HG02642 (cell line): ENCODE results near the gene RELT.

Experiments
- ATAC-seq: cut with Tn5 transposase; IDR thresholded peaks from one replicate; pipeline ENCODE4 v1.9.1; 2021; ENCODE audit warnings: mild to moderate bottlenecking; ENCODE audit not compliant: unreplicated experiment, poor library complexity

The RELT gene

GRCh38 chr11:73346186-73346935, 29.8 kb upstream of the RELT start:
- ATAC-seq: no peak

DNA sequence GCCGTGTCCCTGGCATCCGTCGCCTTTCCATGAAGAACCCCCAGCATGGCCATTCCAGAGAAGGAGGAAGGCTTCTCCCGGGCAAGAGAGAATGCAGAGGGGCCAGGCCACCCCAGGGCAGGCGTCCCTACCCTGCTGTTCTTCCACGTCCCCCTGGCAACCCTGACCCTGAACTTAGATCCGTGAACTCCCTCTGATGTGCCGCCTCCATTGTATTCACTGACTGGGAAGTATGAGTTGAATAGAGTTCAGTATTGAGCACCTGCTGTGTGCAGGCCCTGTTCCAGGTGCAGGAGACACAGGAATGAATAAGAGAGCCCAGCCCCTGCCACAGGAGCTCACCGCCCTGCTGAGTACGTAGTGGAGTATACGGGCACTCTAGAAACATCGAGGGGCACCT, 29.1 kb upstream of the RELT start:
- no peak for ATAC-seq

DNA sequence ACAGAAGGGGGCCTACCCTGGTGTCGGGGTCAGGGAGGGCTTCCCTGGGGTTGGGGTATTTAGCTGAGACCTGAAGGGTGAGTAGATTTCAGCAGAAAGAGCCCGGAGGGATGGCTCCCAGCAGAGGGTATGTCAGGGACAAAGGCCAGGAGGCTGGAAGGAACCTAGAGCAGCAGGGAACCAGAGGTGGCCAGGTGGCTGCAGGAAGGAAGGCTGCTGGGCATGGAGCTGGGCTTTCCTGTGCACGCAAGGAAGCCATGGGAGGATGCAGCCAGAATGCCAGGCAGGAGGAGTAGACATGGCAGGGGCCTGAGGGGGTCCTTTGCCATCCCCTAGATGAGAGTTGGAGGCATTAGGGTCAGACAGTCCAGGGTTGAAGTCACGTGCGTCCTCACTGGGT, 27.4 kb upstream of the RELT start:
- no peak for ATAC-seq

GRCh38 chr11:73349633-73350032, 26.6 kb upstream of the RELT start:
- no peak for ATAC-seq

DNA sequence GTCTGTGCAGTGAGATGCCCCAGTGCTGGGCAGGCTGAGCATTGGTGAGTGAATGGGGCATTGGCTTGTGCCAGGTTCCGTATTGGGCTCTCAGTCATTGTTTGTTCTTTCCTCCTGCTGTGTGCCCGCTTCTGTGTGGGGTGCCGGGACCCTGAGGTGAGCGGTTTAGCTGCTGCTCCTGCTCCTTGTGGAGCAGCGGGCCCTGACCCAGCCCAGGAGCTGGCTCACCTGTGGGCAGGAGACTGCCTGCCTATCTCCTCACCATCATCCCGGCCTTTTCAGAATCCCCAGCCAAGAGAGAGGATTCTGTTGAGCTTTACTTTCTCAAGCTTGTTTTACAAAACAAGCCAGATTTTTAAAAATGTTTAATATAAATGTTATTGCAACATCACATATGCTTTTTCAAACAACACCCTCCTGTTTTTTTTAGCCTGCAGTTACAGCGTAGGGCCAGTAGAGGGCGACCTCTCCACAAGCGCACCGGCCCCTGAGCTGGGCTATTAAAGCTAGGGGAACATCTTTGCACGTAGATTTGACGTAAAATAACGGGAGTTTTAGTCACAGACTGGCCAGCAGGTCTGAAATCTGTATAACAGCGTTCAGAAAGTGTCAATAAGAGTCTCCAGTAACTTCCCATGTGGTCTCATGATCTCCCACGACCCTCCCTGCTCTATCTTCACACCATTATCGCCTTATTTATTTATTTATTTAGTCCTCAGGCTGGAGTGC, 25.1 kb upstream of the RELT start:
- ATAC-seq: no peak

- ATAC-seq: no peak
Measured at GRCh38 chr11:73353422-73353821, 22.8 kb upstream of the RELT start.

GRCh38 chr11:73355109-73355508, 21.1 kb upstream of the RELT start:
- ATAC-seq: no peak

GRCh38 chr11:73356979-73357860, 19.0 kb upstream of the RELT start:
- ATAC-seq: no peak

GRCh38 chr11:73358071-73358470, 18.1 kb upstream of the RELT start:
- ATAC-seq: no peak

DNA sequence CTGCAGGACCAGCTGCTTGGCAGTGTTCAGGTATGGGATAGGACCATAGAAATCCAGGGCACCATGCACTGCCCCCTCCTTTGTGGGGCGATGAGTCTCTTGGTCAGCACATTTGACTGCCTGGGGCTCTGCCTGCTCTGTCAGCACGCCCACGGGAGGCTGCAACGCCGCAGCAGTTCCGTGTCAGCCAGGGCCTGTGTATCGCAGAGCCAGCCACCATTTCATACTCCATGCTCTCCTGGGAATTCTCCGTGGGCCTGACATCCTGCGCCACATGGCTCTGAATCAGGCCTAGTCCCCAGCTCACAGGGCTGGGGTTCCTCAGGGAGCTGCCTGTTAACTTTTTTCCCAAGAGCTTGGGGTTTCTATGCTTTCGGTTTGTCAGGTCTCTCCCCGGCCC, 16.9 kb upstream of the RELT start:
- no peak for ATAC-seq

- ATAC-seq: no peak
Measured at GRCh38 chr11:73359930-73360742, 16.1 kb upstream of the RELT start.

GRCh38 chr11:73360743-73361369, 15.3 kb upstream of the RELT start:
- ATAC-seq: no peak

- no peak for ATAC-seq
Measured at GRCh38 chr11:73361953-73362776, 14.0 kb upstream of the RELT start.

DNA sequence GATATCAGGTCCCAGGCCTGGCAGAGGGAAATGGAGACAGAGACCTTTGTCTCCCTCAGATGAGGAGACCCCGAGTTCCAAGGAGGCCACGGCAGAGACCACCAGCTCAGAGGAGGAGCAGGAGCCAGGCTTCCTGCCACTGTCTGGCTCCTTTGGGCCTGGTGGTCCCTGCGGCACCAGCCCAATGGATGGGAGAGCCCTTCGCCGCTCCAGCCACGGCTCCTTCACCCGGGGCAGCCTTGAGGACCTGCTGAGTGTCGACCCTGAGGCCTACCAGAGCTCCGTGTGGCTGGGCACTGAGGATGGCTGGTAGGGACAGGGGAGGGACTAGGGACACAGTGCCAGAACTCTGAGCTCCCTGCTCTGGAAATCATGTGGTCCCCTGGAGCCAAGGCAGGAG, 13.1 kb upstream of the RELT start:
- no peak for ATAC-seq

DNA sequence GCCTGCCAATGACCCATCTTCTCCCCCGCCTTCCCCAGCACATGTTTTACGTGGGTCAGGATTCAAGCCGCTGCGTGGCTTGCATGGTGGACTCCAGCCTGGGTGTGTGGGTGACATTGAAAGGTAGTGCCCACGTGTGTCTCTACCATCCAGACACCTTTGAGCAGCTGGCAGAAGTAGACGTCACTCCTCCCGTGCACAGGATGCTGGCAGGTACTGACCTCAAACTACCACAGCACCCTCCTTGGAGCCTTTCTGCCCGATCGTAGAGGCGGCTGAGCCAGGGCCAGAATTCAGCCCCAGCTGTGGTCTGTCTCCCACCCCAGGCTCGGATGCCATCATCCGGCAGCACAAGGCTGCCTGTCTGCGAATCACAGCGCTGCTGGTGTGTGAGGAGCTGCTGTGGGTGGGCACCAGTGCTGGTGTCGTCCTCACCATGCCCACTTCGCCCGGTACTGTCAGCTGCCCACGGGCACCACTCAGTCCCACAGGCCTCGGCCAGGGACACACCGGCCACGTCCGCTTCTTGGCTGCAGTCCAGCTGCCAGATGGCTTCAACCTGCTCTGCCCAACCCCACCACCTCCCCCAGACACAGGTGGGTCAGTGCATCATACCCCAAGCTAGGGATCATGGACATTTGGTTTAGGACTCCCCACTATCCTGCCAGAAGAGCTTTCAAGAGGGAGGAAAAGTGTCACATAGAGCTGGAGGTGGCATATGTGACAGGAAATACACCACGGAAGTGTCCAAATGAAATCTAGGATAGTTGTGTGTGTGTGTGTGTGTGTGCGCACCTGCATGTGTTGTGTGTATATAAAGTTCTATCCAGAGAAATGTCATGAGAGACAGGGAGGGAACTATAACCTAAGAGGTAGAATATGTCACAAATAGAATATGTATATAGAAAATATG, 10.6 kb upstream of the RELT start:
- ATAC-seq: no peak

GRCh38 chr11:73366265-73366610, 10.0 kb upstream of the RELT start:
- ATAC-seq: no peak

- ATAC-seq: no peak
Measured at GRCh38 chr11:73366953-73367352, 9.2 kb upstream of the RELT start.

- no peak for ATAC-seq
Measured at GRCh38 chr11:73367482-73368024, 8.6 kb upstream of the RELT start.
